HG02943 (cell line): ENCODE results near the gene HRH3.

ENCODE experiments used
- ATAC-seq: cut with Tn5 transposase; IDR thresholded peaks from one replicate; pipeline ENCODE4 v1.9.1; 2021; ENCODE audit warnings: mild to moderate bottlenecking, low read depth, moderate library complexity; ENCODE audit not compliant: unreplicated experiment

HRH3 gene

GRCh38 chr20:62202083-62202395, 18.0 kb downstream of the HRH3 start:
- ATAC-seq: no peak

GRCh38 chr20:62201173-62202082, 18.6 kb downstream of the HRH3 start:
- ATAC-seq: no peak

GRCh38 chr20:62200491-62201172, 19.4 kb downstream of the HRH3 start:
- ATAC-seq: no peak

GRCh38 chr20:62198931-62199330, 21.1 kb downstream of the HRH3 start:
- ATAC-seq: no peak

GRCh38 chr20:62198496-62198895, 21.6 kb downstream of the HRH3 start:
- no peak for ATAC-seq

- no peak for ATAC-seq
Measured at GRCh38 chr20:62197801-62198200, 22.3 kb downstream of the HRH3 start.

- no peak for ATAC-seq
Measured at GRCh38 chr20:62197311-62197710, 22.8 kb downstream of the HRH3 start.

- no peak for ATAC-seq
Measured at GRCh38 chr20:62196286-62196685, 23.8 kb downstream of the HRH3 start.

- no peak for ATAC-seq
Measured at GRCh38 chr20:62195736-62196135, 24.3 kb downstream of the HRH3 start.

GRCh38 chr20:62195075-62195405, 25.0 kb downstream of the HRH3 start:
- ATAC-seq: no peak

GRCh38 chr20:62193079-62194025, 26.7 kb downstream of the HRH3 start:
- ATAC-seq: no peak

- ATAC-seq: no peak
Measured at GRCh38 chr20:62192635-62193034, 27.4 kb downstream of the HRH3 start.

- no peak for ATAC-seq
Measured at GRCh38 chr20:62191781-62192559, 28.1 kb downstream of the HRH3 start.

- no peak for ATAC-seq
Measured at GRCh38 chr20:62190639-62191411, 29.3 kb downstream of the HRH3 start.

- no peak for ATAC-seq
Measured at GRCh38 chr20:62186887-62187866, 32.9 kb downstream of the HRH3 start.

GRCh38 chr20:62186096-62186426, 34.0 kb downstream of the HRH3 start:
- ATAC-seq: no peak

GRCh38 chr20:62183426-62184142, 36.5 kb downstream of the HRH3 start:
- ATAC-seq: no peak
